ENCODE results near the gene CHST8. TPM values are rescaled to one million over a fixed set of nuclear protein-coding genes. Genes with fewer than 3 reads are reported as not detected.

The CHST8 gene
- total and polyA plus RNA-seq, 4 donors, result 0.09 to 0.67 (median 0.24) TPM

GRCh38 chr19:33700408-33701013 is 78.8 kb downstream of the CHST8 start:
- Histone ChIP-seq H3K9ac (ENCODE audit: insufficient read depth in 1 of 2, low read length in 2 of 2) (no peak overlapping the region), H3K9me3 (ENCODE audit: control insufficient read depth in 4 of 4, insufficient read depth in 3 of 4, low read length in 3 of 4) (no peaks in the 10 kb centered on the region), H3K27ac (ENCODE audit: low read depth in 1 of 2, low read length in 1 of 2) (no peak overlapping the region), H3K4me1 (ENCODE audit: control insufficient read depth in 5 of 5, insufficient read depth in 5 of 5, low read length in 5 of 5) (no peaks in the 10 kb centered on the region), H3K36me3 (ENCODE audit: control insufficient read depth in 4 of 4, insufficient read depth in 4 of 4, low read length in 4 of 4) (no peaks in the 10 kb centered on the region), H3K4me3 (no peak overlapping the region), H3K27me3 (ENCODE audit: control insufficient read depth in 3 of 3, insufficient read depth in 3 of 3, low read length in 2 of 3) (no peaks in the 10 kb centered on the region)
- 71 to 87% methylated on average over 8 of the region's 8 CpGs for WGBS, 2 donors
- TF ChIP-seq CTCF (IDR thresholded peaks at IDR 0.05; ENCODE audit: control extremely low read depth, extremely low read depth), result no peak
- ATAC-seq (ENCODE audit: insufficient read depth, low FRiP score) (no peak), DNase-seq (no peak)

GRCh38 chr19:33701565-33701964 is 79.8 kb downstream of the CHST8 start:
- Histone ChIP-seq H3K9ac (ENCODE audit: insufficient read depth in 1 of 2, low read length in 2 of 2) (no peak overlapping the region), H3K4me3 (no peak overlapping the region), H3K27ac (ENCODE audit: low read depth in 1 of 2, low read length in 1 of 2) (no peak overlapping the region), H3K36me3 (ENCODE audit: control insufficient read depth in 4 of 4, insufficient read depth in 4 of 4, low read length in 4 of 4) (no peaks in the 10 kb centered on the region), H3K4me1 (ENCODE audit: control insufficient read depth in 5 of 5, insufficient read depth in 5 of 5, low read length in 5 of 5) (no peaks in the 10 kb centered on the region), H3K27me3 (ENCODE audit: control insufficient read depth in 3 of 3, insufficient read depth in 3 of 3, low read length in 2 of 3) (no peaks in the 10 kb centered on the region), H3K9me3 (ENCODE audit: control insufficient read depth in 4 of 4, insufficient read depth in 3 of 4, low read length in 3 of 4) (no peaks in the 10 kb centered on the region)
- no peak for TF ChIP-seq CTCF (IDR thresholded peaks at IDR 0.05; ENCODE audit: control extremely low read depth, extremely low read depth)
- DNase-seq (no peak), ATAC-seq (ENCODE audit: insufficient read depth, low FRiP score) (no peak)
- 62 to 63% methylated on average over 8 of the region's 8 CpGs for WGBS, 2 donors

DNA sequence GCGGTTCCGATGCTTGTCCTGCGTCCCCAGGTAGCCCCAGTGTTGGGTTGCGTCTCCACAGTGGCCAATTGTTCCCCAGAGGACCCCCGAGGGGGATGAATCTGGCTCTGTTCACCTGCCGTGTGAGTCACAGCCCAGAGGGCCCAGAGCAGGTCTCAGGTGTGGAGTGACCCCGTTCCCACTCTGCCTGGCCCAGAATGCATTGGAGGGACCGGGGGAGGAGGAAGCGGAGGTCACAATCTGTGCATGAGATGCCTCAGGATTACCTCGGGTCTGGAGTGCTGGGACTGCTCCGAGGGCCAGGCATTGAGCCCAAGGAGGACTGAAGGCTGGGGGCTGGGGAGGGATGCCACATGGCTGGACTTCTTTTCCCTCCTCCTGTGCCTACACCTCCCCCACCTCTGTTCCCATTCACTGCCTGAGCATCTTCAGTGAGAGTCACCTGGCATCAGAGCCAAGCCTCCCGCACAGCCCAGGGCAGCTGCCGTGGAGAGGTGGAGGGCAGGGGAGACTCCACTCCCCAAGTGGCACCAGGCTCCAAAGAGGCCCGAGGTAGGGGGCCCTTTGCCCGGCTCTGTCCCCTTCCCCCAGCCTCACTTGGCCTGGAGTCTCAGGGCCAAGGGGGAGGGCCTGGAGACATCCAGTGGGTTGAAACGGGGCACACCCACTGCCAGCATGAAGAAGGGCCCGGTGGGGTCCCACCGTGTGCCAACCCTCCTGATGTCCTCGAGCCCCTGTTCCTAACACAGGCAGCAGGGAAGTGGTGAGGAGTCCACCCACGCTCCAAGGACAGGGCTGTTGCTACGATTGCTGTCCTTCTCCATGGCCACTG is 81.1 kb downstream of the CHST8 start:
- DNase-seq (no peak), ATAC-seq (ENCODE audit: insufficient read depth, low FRiP score) (no peak)
- H3K27me3 ChIP-seq (ENCODE audit: control insufficient read depth in 3 of 3, insufficient read depth in 3 of 3, low read length in 2 of 3), result no peaks in the 10 kb centered on the region
- no peaks in the 10 kb centered on the region for H3K4me1 ChIP-seq (ENCODE audit: control insufficient read depth in 5 of 5, insufficient read depth in 5 of 5, low read length in 5 of 5)
- 67 to 77% methylated on average over 20 to 21 of the region's 21 CpGs for WGBS, 2 donors
- no peaks in the 10 kb centered on the region for H3K9me3 ChIP-seq (ENCODE audit: control insufficient read depth in 4 of 4, insufficient read depth in 3 of 4, low read length in 3 of 4)
- no peak for TF ChIP-seq CTCF (IDR thresholded peaks at IDR 0.05; ENCODE audit: control extremely low read depth, extremely low read depth)
- H3K36me3 ChIP-seq (ENCODE audit: control insufficient read depth in 4 of 4, insufficient read depth in 4 of 4, low read length in 4 of 4), result no peaks in the 10 kb centered on the region
- no peak overlapping the region for H3K27ac ChIP-seq (ENCODE audit: low read depth in 1 of 2, low read length in 1 of 2)
- H3K9ac ChIP-seq (ENCODE audit: insufficient read depth in 1 of 2, low read length in 2 of 2), result no peak overlapping the region
- H3K4me3 ChIP-seq, result no peak overlapping the region

All from lung (tissue), 12 donors.